Activated CD8-positive, alpha-beta memory T cell treated with anti-CD3 and anti-CD28 coated beads for 1 hour (primary cell): Measurements from ENCODE around the gene PRSS27.
A peak's percentile ranks its signal among the peaks of the same experiment; 100 is the strongest.
"Not testable (repeated sequence)": the region's sequence is repeated elsewhere in the genome, so short reads cannot be mapped to it uniquely, and the experiment has no call there.

Source experiments
- DNase-seq, 2 donors: peaks; one replicate each; pipeline ENCODE4 v3.0.0-alpha.2; 2020; ENCODE audit warnings: low read depth in 1 of 2; ENCODE audit errors: extremely low read depth in 1 of 2

Gene PRSS27

GRCh38 chr16:2728034-2728433 is 8.0 kb upstream of the PRSS27 start:
- no peak for DNase-seq

GRCh38 chr16:2726923-2727322 is 6.9 kb upstream of the PRSS27 start:
- DNase-seq, result no peak

GRCh38 chr16:2724816-2725348 is 4.9 kb upstream of the PRSS27 start:
- no peak for DNase-seq

- no peak for DNase-seq
These were observed 4.2 kb upstream of the PRSS27 start for GRCh38 chr16:2724088-2724676.

- DNase-seq, result not testable (repeated sequence)
These were observed 1.7 kb upstream of the PRSS27 start for GRCh38 chr16:2721634-2722173.

GRCh38 chr16:2720719-2721633 is 952 bp upstream of the PRSS27 start:
- DNase-seq, result peak; percentile 61 to 68

- DNase-seq, result no peak
These were observed 528 bp downstream of the PRSS27 start for GRCh38 chr16:2719328-2720063.

GRCh38 chr16:2717383-2718263 is 2.4 kb downstream of the PRSS27 start:
- DNase-seq, result no peak

- DNase-seq, result no peak
These were observed 3.1 kb downstream of the PRSS27 start for GRCh38 chr16:2716948-2717347.

- no peak for DNase-seq
These were observed 3.8 kb downstream of the PRSS27 start for GRCh38 chr16:2715966-2716885.

GRCh38 chr16:2715519-2715918 is 4.5 kb downstream of the PRSS27 start:
- peak; percentile 61 to 76 for DNase-seq

GRCh38 chr16:2715064-2715463 is 5.0 kb downstream of the PRSS27 start:
- no peak for DNase-seq

- DNase-seq, result no peak
These were observed 5.8 kb downstream of the PRSS27 start for GRCh38 chr16:2713985-2714774.

GRCh38 chr16:2713523-2713922 is 6.5 kb downstream of the PRSS27 start:
- no peak for DNase-seq

GRCh38 chr16:2712546-2712945 is 7.5 kb downstream of the PRSS27 start:
- no peak for DNase-seq

GRCh38 chr16:2712063-2712441 is 8.0 kb downstream of the PRSS27 start:
- no peak for DNase-seq

- DNase-seq, result no peak
These were observed 8.5 kb downstream of the PRSS27 start for GRCh38 chr16:2711370-2712062.
